Measurements from ENCODE around the gene EPDR1.

The EPDR1 gene

DNA sequence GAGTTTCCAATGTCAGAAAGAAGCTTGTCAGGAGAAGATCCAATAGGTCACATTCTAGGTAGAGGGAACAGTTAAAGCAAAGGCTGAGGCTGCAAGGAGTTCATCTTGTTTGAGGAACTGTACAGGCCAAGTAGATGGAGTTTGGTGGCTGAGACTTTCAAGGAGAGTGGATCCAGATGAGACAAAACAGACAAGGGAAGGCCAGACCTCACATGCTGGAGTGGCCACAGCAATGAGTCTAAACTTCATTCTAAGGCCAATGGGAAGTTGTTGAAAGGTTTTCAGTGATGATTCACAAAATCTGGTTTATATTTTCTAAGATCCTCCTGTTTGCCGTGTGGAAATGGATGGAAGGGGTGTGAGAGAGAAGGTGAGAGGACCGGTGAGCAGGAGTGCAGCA is 40.0 kb downstream of the EPDR1 start:
- H3K9ac ChIP-seq (ENCODE audit: low read length) = no peak overlapping the region
- H3K4me1 ChIP-seq (ENCODE audit: control insufficient read depth, insufficient read depth, low read length) = no peaks in the 10 kb centered on the region
- H3K36me3 ChIP-seq (ENCODE audit: control insufficient read depth, insufficient read depth, low read length) = no peaks in the 10 kb centered on the region

DNA sequence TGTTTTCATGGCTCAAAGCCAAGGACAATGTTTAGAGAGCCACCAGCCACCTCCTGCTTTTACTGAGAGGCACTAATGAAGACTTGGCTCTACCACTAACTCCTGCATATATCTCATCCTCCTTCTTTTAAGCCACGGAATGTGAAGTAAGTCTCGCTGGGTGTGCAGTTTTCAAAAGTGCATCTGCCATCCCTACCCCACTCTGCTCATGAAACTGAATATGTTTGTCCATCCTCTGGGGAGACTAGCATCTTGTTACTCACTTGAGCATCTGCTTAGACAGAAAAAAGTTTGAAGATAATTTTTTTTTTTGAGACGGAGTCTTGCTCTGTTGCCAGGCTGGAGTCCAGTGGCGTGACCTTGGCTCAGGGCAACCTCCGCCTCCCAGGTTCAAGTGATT is 40.8 kb downstream of the EPDR1 start:
- Histone ChIP-seq H3K27me3 (ENCODE audit: control insufficient read depth, insufficient read depth, low read length) (no peaks in the 10 kb centered on the region), H3K9me3 (ENCODE audit: control insufficient read depth, low read length) (no peaks in the 10 kb centered on the region), H3K4me3 (ENCODE audit: low read length) (no peak overlapping the region), H3K36me3 (ENCODE audit: control insufficient read depth, insufficient read depth, low read length) (no peaks in the 10 kb centered on the region), H3K4me1 (ENCODE audit: control insufficient read depth, insufficient read depth, low read length) (no peaks in the 10 kb centered on the region), H3K9ac (ENCODE audit: low read length) (no peak overlapping the region)

More for the DNA sequence above, 40.0 kb downstream of the EPDR1 start:
- Histone ChIP-seq H3K9me3 (ENCODE audit: control insufficient read depth, low read length) (no peaks in the 10 kb centered on the region), H3K27me3 (ENCODE audit: control insufficient read depth, insufficient read depth, low read length) (no peaks in the 10 kb centered on the region), H3K4me3 (ENCODE audit: low read length) (no peak overlapping the region)

DNA sequence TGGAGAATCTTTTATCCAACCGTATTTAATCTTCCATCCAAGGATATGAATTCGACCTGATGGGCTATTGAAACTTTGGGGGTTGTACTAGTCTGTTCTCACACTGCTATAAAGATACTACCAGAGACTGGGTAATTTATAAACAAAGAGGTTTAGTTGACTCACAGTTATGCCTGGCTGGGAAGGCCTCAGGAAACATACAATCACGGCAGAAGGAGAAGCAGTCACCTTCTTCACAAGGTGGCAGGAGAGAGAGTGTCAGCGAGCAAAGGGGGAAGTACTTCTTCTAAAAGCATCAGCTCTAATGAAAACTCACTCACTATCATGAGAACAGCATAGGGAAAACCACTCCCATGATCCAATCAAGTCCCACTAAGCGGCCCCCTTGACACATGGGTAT is 43.8 kb downstream of the EPDR1 start:
- Histone ChIP-seq H3K27me3 (ENCODE audit: control insufficient read depth, insufficient read depth, low read length) (no peaks in the 10 kb centered on the region), H3K4me3 (ENCODE audit: low read length) (no peak overlapping the region), H3K9ac (ENCODE audit: low read length) (no peak overlapping the region), H3K9me3 (ENCODE audit: control insufficient read depth, low read length) (no peaks in the 10 kb centered on the region), H3K4me1 (ENCODE audit: control insufficient read depth, insufficient read depth, low read length) (no peaks in the 10 kb centered on the region), H3K36me3 (ENCODE audit: control insufficient read depth, insufficient read depth, low read length) (no peaks in the 10 kb centered on the region)

DNA sequence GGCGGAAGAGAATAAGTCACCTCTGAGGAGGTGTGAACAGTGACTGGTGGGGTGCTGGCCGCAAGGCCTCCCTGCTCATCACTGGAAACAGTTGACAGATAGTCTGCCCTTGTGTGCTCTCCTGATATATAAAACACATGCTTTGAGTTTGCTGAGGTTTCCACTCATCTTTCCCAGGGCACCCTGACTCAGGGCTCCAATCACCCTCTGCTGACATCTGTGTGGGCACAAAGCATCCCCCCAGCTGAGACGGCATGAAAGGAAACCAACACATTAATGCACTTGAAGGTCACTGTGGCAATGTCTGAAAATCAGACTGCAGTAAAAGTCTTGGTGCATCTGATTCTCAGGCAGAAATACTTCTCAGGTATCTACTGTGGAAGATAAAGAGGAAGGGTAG is 49.8 kb downstream of the EPDR1 start:
- H3K9ac ChIP-seq (ENCODE audit: low read length) = no peak overlapping the region
- no peaks in the 10 kb centered on the region for H3K4me1 ChIP-seq (ENCODE audit: control insufficient read depth, insufficient read depth, low read length)
- no peaks in the 10 kb centered on the region for H3K36me3 ChIP-seq (ENCODE audit: control insufficient read depth, insufficient read depth, low read length)
- H3K27me3 ChIP-seq (ENCODE audit: control insufficient read depth, insufficient read depth, low read length) = no peaks in the 10 kb centered on the region
- H3K9me3 ChIP-seq (ENCODE audit: control insufficient read depth, low read length) = no peaks in the 10 kb centered on the region
- no peak overlapping the region for H3K4me3 ChIP-seq (ENCODE audit: low read length)

DNA sequence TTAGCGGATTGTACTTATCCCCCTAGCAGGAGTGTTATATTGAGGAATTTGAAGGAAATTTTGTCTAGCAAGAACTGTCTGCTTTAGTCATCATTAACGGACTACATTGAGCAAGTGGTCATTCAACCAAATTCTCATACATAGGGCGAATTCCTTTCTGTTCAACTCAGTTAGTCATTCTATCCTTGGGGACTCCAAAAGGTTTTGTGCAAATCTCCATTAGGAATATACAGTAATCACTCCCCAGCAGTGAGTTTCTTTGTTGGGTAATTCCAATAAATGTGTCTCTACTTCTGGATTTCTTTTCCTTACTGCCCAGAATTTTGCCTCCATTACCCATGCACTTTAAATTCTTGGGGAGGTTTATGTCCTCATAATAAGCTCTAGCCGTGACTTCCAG is 51.1 kb downstream of the EPDR1 start:
- no peak overlapping the region for H3K9ac ChIP-seq (ENCODE audit: low read length)
- no peaks in the 10 kb centered on the region for H3K4me1 ChIP-seq (ENCODE audit: control insufficient read depth, insufficient read depth, low read length)
- H3K4me3 ChIP-seq (ENCODE audit: low read length) = no peak overlapping the region
- no peaks in the 10 kb centered on the region for H3K27me3 ChIP-seq (ENCODE audit: control insufficient read depth, insufficient read depth, low read length)
- H3K36me3 ChIP-seq (ENCODE audit: control insufficient read depth, insufficient read depth, low read length) = no peaks in the 10 kb centered on the region
- H3K9me3 ChIP-seq (ENCODE audit: control insufficient read depth, low read length) = no peaks in the 10 kb centered on the region

DNA sequence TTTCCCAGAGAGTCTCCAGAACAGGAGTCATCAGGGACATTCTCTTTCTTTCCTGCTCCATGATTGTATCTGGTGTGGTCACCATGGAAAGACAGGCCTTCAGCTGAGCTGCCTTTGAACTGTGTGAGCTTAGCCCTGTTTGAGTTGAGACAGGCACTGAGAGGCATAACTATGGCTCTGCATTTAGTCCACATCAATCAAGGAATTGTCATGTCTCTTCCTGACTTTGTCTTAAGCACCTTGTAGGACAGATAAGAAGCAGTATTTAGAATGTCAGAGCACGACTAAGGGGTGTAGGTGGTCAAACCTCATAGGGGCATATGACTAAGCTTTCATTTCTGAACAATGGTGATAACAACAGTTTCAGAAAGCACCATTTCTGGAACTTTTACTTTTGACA is 53.5 kb downstream of the EPDR1 start:
- Histone ChIP-seq H3K27me3 (ENCODE audit: control insufficient read depth, insufficient read depth, low read length) (no peaks in the 10 kb centered on the region), H3K36me3 (ENCODE audit: control insufficient read depth, insufficient read depth, low read length) (no peaks in the 10 kb centered on the region)

DNA sequence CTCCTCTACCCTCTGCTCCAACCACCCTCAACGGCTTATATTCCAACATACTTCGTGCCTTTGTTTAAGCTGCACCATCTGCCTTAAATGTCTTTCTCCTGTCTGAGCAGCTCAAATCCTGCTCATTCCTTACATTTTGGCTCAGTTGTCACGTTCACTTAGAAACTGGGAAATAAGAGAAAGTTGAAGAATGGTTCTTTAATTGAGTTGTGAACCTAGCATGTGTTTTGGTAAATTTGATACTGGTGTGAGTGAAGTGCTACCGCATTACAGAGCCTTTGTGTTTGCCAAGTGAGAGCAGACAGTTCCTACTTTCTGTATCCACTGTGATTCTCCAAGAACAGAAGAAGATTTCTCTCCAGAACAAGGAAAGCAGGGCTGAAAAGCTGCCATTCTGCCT is 54.3 kb downstream of the EPDR1 start:
- H3K9ac ChIP-seq (ENCODE audit: low read length) = no peak overlapping the region
- H3K4me3 ChIP-seq (ENCODE audit: low read length) = no peak overlapping the region
- peaks cover 12% of the 10 kb centered on the region for H3K4me1 ChIP-seq (ENCODE audit: control insufficient read depth, insufficient read depth, low read length)
- H3K9me3 ChIP-seq (ENCODE audit: control insufficient read depth, low read length) = no peaks in the 10 kb centered on the region
- H3K36me3 ChIP-seq (ENCODE audit: control insufficient read depth, insufficient read depth, low read length) = no peaks in the 10 kb centered on the region
- no peaks in the 10 kb centered on the region for H3K27me3 ChIP-seq (ENCODE audit: control insufficient read depth, insufficient read depth, low read length)

More for the DNA sequence above, 53.5 kb downstream of the EPDR1 start:
- H3K4me1 ChIP-seq (ENCODE audit: control insufficient read depth, insufficient read depth, low read length) = peaks cover 12% of the 10 kb centered on the region
- no peak overlapping the region for H3K4me3 ChIP-seq (ENCODE audit: low read length)
- H3K9ac ChIP-seq (ENCODE audit: low read length) = no peak overlapping the region
- no peaks in the 10 kb centered on the region for H3K9me3 ChIP-seq (ENCODE audit: control insufficient read depth, low read length)

DNA sequence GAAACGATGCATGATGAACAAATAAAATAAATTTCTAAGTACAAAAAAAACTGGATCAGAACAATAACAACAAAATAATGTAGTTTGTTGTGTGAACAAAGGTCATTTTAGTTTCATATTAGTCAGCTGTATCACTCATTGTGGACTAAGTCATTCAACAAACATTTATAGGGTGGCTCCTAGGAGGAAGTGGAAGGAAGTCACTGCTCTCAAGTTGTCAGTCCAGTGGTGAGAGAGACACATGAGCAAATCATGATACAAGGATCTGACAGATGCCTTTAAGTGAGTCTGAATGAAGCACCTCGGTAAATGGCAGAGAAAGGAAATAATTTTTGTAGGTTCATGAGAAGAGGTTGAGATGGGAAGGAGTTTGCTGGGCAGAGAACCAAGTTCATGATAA is 56.8 kb downstream of the EPDR1 start:
- no peaks in the 10 kb centered on the region for H3K9me3 ChIP-seq (ENCODE audit: control insufficient read depth, low read length)
- H3K36me3 ChIP-seq (ENCODE audit: control insufficient read depth, insufficient read depth, low read length) = no peaks in the 10 kb centered on the region
- H3K27me3 ChIP-seq (ENCODE audit: control insufficient read depth, insufficient read depth, low read length) = no peaks in the 10 kb centered on the region
- H3K4me3 ChIP-seq (ENCODE audit: low read length) = no peak overlapping the region
- peaks cover 12% of the 10 kb centered on the region for H3K4me1 ChIP-seq (ENCODE audit: control insufficient read depth, insufficient read depth, low read length)
- no peak overlapping the region for H3K9ac ChIP-seq (ENCODE audit: low read length)

DNA sequence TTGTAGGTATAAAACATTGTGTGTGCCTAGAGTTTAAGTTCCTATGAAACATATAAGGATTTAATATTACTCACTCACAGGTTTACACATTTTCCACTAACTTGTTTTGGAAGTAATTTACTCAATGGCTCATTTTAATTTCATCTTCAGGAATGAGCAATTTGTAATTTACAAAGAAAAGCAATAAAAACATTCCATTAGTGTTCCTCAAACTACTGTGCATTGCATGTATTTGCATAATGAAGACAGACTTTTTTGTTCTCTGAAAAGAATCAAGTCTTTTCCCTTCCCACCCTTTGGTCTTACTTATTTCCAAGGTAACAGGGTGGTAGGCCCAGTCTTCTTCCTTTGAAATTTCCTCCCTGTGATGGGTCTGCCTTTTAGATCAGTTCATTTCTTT is 61.2 kb downstream of the EPDR1 start:
- H3K27me3 ChIP-seq (ENCODE audit: control insufficient read depth, insufficient read depth, low read length) = no peaks in the 10 kb centered on the region
- H3K36me3 ChIP-seq (ENCODE audit: control insufficient read depth, insufficient read depth, low read length) = no peaks in the 10 kb centered on the region
- H3K9ac ChIP-seq (ENCODE audit: low read length) = no peak overlapping the region
- no peaks in the 10 kb centered on the region for H3K9me3 ChIP-seq (ENCODE audit: control insufficient read depth, low read length)
- H3K4me3 ChIP-seq (ENCODE audit: low read length) = no peak overlapping the region
- peaks cover 26% of the 10 kb centered on the region for H3K4me1 ChIP-seq (ENCODE audit: control insufficient read depth, insufficient read depth, low read length)

DNA sequence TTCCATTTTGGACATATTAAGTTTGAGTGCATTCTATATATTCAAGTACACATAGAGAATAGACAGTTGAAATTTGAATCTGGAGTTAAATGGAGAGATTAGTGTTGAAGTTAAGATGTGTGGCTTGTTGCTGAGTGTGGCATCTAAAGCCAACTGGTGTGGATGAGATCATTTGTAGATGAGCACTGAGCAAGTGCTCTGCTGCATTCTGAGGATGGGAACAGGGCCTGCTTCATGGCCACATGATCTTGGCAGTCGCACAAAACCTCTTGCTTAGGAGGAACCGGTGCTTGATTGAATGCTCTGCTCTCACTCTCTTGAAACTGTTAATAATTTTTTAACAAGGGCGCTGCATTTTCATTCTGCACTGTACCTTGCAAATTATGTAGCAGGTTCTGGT is 62.0 kb downstream of the EPDR1 start:
- H3K36me3 ChIP-seq (ENCODE audit: control insufficient read depth, insufficient read depth, low read length) = no peaks in the 10 kb centered on the region
- H3K9me3 ChIP-seq (ENCODE audit: control insufficient read depth, low read length) = no peaks in the 10 kb centered on the region
- H3K4me1 ChIP-seq (ENCODE audit: control insufficient read depth, insufficient read depth, low read length) = peaks cover 31% of the 10 kb centered on the region
- no peak overlapping the region for H3K9ac ChIP-seq (ENCODE audit: low read length)
- H3K27me3 ChIP-seq (ENCODE audit: control insufficient read depth, insufficient read depth, low read length) = no peaks in the 10 kb centered on the region
- no peak overlapping the region for H3K4me3 ChIP-seq (ENCODE audit: low read length)

DNA sequence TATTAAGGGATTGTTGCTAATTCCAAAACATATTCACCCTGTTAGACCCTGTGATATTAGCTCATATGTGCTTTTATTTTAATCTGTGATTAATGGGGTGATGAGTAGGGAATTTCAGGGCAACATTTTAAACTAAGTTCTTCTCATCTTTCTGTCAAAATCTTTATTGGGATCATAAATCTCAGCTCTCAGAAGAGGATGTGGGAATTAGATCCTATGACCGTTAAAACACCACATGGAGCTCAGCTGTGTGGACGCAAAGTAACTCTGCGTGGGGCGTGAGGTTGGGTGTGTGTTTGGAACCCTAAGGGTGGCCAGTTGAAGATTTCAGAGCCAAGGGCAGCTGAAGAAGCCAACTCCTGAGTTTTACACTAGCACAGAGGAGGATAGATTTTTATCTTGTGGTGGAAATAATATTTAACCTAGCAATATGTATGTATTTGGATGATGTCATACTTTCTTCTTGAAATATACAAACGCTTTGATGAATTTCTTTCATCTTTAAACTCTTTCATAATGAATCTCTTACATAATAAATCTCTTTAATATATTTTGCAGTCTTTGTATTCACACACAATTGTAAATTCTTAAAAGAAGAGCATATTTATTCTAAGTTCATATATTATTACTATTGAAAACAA is 64.4 kb downstream of the EPDR1 start:
- no peak overlapping the region for H3K9ac ChIP-seq (ENCODE audit: low read length)
- H3K4me1 ChIP-seq (ENCODE audit: control insufficient read depth, insufficient read depth, low read length) = peaks cover 33% of the 10 kb centered on the region
- H3K9me3 ChIP-seq (ENCODE audit: control insufficient read depth, low read length) = no peaks in the 10 kb centered on the region
- H3K27me3 ChIP-seq (ENCODE audit: control insufficient read depth, insufficient read depth, low read length) = no peaks in the 10 kb centered on the region
- no peaks in the 10 kb centered on the region for H3K36me3 ChIP-seq (ENCODE audit: control insufficient read depth, insufficient read depth, low read length)
- H3K4me3 ChIP-seq (ENCODE audit: low read length) = no peak overlapping the region

DNA sequence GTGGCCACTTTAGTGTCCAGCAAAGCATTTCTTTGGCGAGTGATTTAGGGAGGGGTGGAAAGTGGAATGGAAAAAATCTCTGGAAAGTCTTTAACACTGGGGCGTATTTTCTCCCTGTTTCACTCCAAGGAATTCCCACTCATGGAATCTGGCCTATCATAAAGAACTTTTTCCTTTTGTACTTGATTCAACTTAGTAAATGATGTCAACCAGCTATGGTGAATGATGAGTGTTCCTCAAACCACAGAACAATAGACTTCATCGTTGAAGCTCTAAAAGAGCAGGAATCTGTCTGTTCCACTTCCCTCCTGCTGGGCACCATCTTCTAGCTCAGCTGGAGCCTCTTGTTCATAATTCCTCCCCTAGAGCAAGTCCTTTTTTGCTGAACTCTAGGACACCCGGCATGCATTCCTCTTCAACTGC is 66.5 kb downstream of the EPDR1 start:
- Histone ChIP-seq H3K9ac (ENCODE audit: low read length) (no peak overlapping the region), H3K27me3 (ENCODE audit: control insufficient read depth, insufficient read depth, low read length) (no peaks in the 10 kb centered on the region), H3K4me1 (ENCODE audit: control insufficient read depth, insufficient read depth, low read length) (peaks cover 40% of the 10 kb centered on the region), H3K36me3 (ENCODE audit: control insufficient read depth, insufficient read depth, low read length) (no peaks in the 10 kb centered on the region), H3K9me3 (ENCODE audit: control insufficient read depth, low read length) (no peaks in the 10 kb centered on the region), H3K4me3 (ENCODE audit: low read length) (no peak overlapping the region)

DNA sequence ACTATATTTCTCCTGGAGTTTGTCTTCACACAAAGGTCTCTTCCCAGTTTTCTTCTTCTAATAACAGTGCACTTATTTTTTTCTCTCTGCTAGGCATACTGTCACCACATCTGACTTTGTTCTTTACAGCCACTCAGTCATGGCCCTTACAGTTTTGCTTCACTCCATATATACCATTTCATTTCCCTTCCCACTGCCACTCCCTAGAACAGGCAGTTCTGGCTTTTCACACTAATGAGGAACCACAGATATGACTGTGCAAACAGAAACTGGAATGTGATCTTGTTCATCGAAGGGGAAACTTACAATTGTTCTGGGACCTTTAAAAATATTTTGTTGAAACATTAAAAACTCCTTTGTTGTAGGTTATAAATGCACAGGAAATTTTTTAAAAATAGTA is 67.3 kb downstream of the EPDR1 start:
- H3K9ac ChIP-seq (ENCODE audit: low read length) = no peak overlapping the region
- no peaks in the 10 kb centered on the region for H3K9me3 ChIP-seq (ENCODE audit: control insufficient read depth, low read length)
- H3K36me3 ChIP-seq (ENCODE audit: control insufficient read depth, insufficient read depth, low read length) = no peaks in the 10 kb centered on the region
- no peak overlapping the region for H3K4me3 ChIP-seq (ENCODE audit: low read length)
- no peaks in the 10 kb centered on the region for H3K27me3 ChIP-seq (ENCODE audit: control insufficient read depth, insufficient read depth, low read length)
- H3K4me1 ChIP-seq (ENCODE audit: control insufficient read depth, insufficient read depth, low read length) = peaks cover 40% of the 10 kb centered on the region
